DND-41 (cell line): Measurements from ENCODE around the gene IGSF9B.

Source experiments
- CTCF ChIP-seq: IDR thresholded peaks from 2 replicates; pipeline ENCODE4 v1.5.1; 2012; ENCODE audit warnings: borderline replicate concordance, low read length, moderate library complexity, mild to moderate bottlenecking; ENCODE audit not compliant: poor library complexity, severe bottlenecking; ENCODE audit errors: extremely low read depth
- EZH2 ChIP-seq: IDR thresholded peaks from 3 replicates; pipeline ENCODE4 v1.6.1; 2012; ENCODE audit warnings: borderline replicate concordance, low read depth, mild to moderate bottlenecking, moderate library complexity, low read length, inconsistent platforms; ENCODE audit not compliant: severe bottlenecking

DNA sequence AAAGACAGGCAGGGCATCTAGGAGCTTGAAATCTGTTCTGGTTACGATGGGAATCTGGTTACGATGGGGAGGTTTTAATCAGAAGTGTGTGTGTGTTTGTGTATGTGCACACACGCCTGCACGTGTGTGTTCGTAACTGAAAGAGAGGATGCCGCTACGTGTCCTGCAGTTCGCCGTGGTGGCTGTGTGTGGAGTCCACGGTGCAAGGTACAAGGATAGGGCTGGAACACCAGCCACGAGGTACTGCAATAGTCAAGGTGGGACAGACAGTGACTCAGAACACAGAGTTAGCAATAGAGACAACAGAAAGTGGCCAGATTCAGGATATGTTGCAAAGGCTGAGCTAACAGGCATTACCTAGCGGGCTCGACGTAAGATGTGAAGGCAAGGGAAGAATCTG is 46.7 kb downstream of the IGSF9B start:
- TF ChIP-seq CTCF (no peak), EZH2 (no peak)
